ENCODE results near the gene ANO4.
A peak's percentile ranks its signal among the peaks of the same experiment; 100 is the strongest.

ANO4 gene

GRCh38 chr12:101042211-101042610 is 247.6 kb downstream of the ANO4 start:
- DNase-seq (ENCODE audit: low read depth, low spot score) = no peak

- DNase-seq (ENCODE audit: low read depth, low spot score) = no peak
Measured at GRCh38 chr12:101044512-101045059, 250.0 kb downstream of the ANO4 start.

- DNase-seq (ENCODE audit: low read depth, low spot score) = no peak
Measured at GRCh38 chr12:101045486-101046464, 251.2 kb downstream of the ANO4 start.

GRCh38 chr12:101047652-101048051 is 253.1 kb downstream of the ANO4 start:
- DNase-seq (ENCODE audit: low read depth, low spot score) = no peak

- no peak for DNase-seq (ENCODE audit: low read depth, low spot score)
Measured at GRCh38 chr12:101050631-101051030, 256.1 kb downstream of the ANO4 start.

GRCh38 chr12:101051151-101051550 is 256.6 kb downstream of the ANO4 start:
- DNase-seq (ENCODE audit: low read depth, low spot score) = no peak

GRCh38 chr12:101051901-101052550 is 257.4 kb downstream of the ANO4 start:
- peak; percentile 35 for DNase-seq (ENCODE audit: low read depth, low spot score)

GRCh38 chr12:101053203-101053602 is 258.6 kb downstream of the ANO4 start:
- no peak for DNase-seq (ENCODE audit: low read depth, low spot score)

- no peak for DNase-seq (ENCODE audit: low read depth, low spot score)
Measured at GRCh38 chr12:101055940-101056339, 261.4 kb downstream of the ANO4 start.

- DNase-seq (ENCODE audit: low read depth, low spot score) = peak; percentile 13
Measured at GRCh38 chr12:101062508-101062907, 267.9 kb downstream of the ANO4 start.

GRCh38 chr12:101064721-101065120 is 270.1 kb downstream of the ANO4 start:
- no peak for DNase-seq (ENCODE audit: low read depth, low spot score)

GRCh38 chr12:101066489-101066888 is 271.9 kb downstream of the ANO4 start:
- DNase-seq (ENCODE audit: low read depth, low spot score) = no peak

GRCh38 chr12:101068402-101068801 is 273.8 kb downstream of the ANO4 start:
- DNase-seq (ENCODE audit: low read depth, low spot score) = no peak

- DNase-seq (ENCODE audit: low read depth, low spot score) = no peak
Measured at GRCh38 chr12:101068836-101069235, 274.3 kb downstream of the ANO4 start.

GRCh38 chr12:101074940-101075680 is 280.5 kb downstream of the ANO4 start:
- no peak for DNase-seq (ENCODE audit: low read depth, low spot score)

- DNase-seq (ENCODE audit: low read depth, low spot score) = peak; percentile 6
Measured at GRCh38 chr12:101076921-101077320, 282.3 kb downstream of the ANO4 start.

- DNase-seq (ENCODE audit: low read depth, low spot score) = no peak
Measured at GRCh38 chr12:101077791-101078528, 283.4 kb downstream of the ANO4 start.

- no peak for DNase-seq (ENCODE audit: low read depth, low spot score)
Measured at GRCh38 chr12:101078536-101079285, 284.1 kb downstream of the ANO4 start.

- no peak for DNase-seq (ENCODE audit: low read depth, low spot score)
Measured at GRCh38 chr12:101082706-101083105, 288.1 kb downstream of the ANO4 start.

- peak; percentile 23 for DNase-seq (ENCODE audit: low read depth, low spot score)
Measured at GRCh38 chr12:101086490-101087135, 292.0 kb downstream of the ANO4 start.

Data from ELF-1 (cell line).